Thyroid gland (tissue), 4 donors: ENCODE data around the gene HAP1. TPM values are rescaled to one million over a fixed set of nuclear protein-coding genes. Genes with fewer than 3 reads are reported as not detected.
"Not testable (repeated sequence)": the region's sequence is repeated elsewhere in the genome, so short reads cannot be mapped to it uniquely, and the experiment has no call there.

Source experiments
- DNase-seq, 2 donors: peaks; one replicate each; pipeline ENCODE4 v3.0.0-alpha.2; 2019
- H3K27ac ChIP-seq, 3 donors: fragments of 200-600 bp; sonication (generic); 1 replicate in 2 of 3; 2 replicates in 1 of 3; pipeline ENCODE4 v1.5.1; 2016 to 2019; ENCODE audit warnings: mild to moderate bottlenecking in 1 of 3, moderate library complexity in 1 of 3
- H3K27me3 ChIP-seq: fragments of 200-600 bp; sonication (generic); one replicate; pipeline ENCODE4 v1.5.1; 2019
- H3K36me3 ChIP-seq, 2 donors: fragments of 200-600 bp; sonication (generic); one replicate each; pipeline ENCODE4 v1.5.1; 2016 to 2019
- H3K4me1 ChIP-seq, 2 donors: fragments of 200-600 bp; sonication (generic); one replicate each; pipeline ENCODE4 v1.5.1; 2017 to 2019
- H3K4me3 ChIP-seq, 3 donors: fragments of 200-600 bp; sonication (generic); replicated peaks in 1 of 3; 1 replicate in 2 of 3; 2 replicates in 1 of 3; pipeline ENCODE4 v1.5.1; 2016; ENCODE audit warnings: mild to moderate bottlenecking in 1 of 3
- H3K9me3 ChIP-seq: fragments of 200-600 bp; sonication (generic); one replicate; pipeline ENCODE4 v1.5.1; 2017
- CTCF ChIP-seq, 6 experiments: fragments of 200-600 bp in 3 of 6; fragments of 450-650 bp in 3 of 6; sonication (generic) in 3 of 6; IDR thresholded peaks; one replicate each; pipeline ENCODE4 v1.5.1; 2016 to 2019; ENCODE audit warnings: antibody characterized with exemption in 6 of 6, mild to moderate bottlenecking in 2 of 6, inconsistent platforms in 1 of 6, moderate library complexity in 1 of 6
- POLR2A ChIP-seq, 2 donors: fragments of 450-650 bp; IDR thresholded peaks; one replicate each; pipeline ENCODE4 v1.6.1; 2017; ENCODE audit warnings: antibody characterized with exemption in 2 of 2, mild to moderate bottlenecking in 2 of 2, moderate library complexity in 1 of 2
- WGBS, 2 donors: methylation state at CpG; one replicate each; pipeline ENCODE4 v1.1.5; 2017; 5-methylcytosine and 5-hydroxymethylcytosine counted together
- intact Hi-C: fragments of 100-400 bp; cut with DNase I; formaldehyde crosslinking; loops from one replicate; pipeline ENCODE4 v1.15.1; 2023
- total RNA-seq, 4 donors: library from RNA; depleted of rRNA; stranded (reverse); fragments of >200 nt; gene quantifications; one replicate each; pipeline ENCODE4 v1.2.3, GENCODE V29; 2016

The HAP1 gene
- total RNA-seq, 4 donors from 2014 or later, result 0.94 to 12.7 (median 1.9) TPM

GRCh38 chr17:41702712-41703111 is 31.7 kb downstream of the HAP1 start:
- Histone ChIP-seq H3K4me1 (no peaks in the 10 kb centered on the region), H3K27ac (no peak overlapping the region), H3K9me3 (no peaks in the 10 kb centered on the region), H3K4me3 (no peak overlapping the region), H3K36me3 (no peaks in the 10 kb centered on the region), H3K27me3 (no peaks in the 10 kb centered on the region)
- no peak for DNase-seq
- 84 to 87% methylated on average over 8 of the region's 8 CpGs for WGBS, 2 donors
- TF ChIP-seq POLR2A (IDR thresholded peaks at IDR 0.05) (no peak), CTCF (IDR thresholded peaks at IDR 0.05) (no peak)
- intact Hi-C loops, result no loop called here

GRCh38 chr17:41700843-41701242 is 33.6 kb downstream of the HAP1 start:
- H3K36me3 ChIP-seq, H3K4me3 ChIP-seq, H3K27ac ChIP-seq, DNase-seq, intact Hi-C loops, H3K9me3 ChIP-seq, H3K4me1 ChIP-seq, H3K27me3 ChIP-seq: not testable (repeated sequence)
- 87 to 89% methylated on average over 3 of the region's 3 CpGs for whole genome bisulfite sequencing, 2 donors

GRCh38 chr17:41697122-41697962 is 37.1 kb downstream of the HAP1 start:
- intact Hi-C loops, result no loop called here
- H3K27me3 ChIP-seq, result no peaks in the 10 kb centered on the region
- DNase-seq, result peak; percentile 26 to 45

GRCh38 chr17:41695954-41696757 is 38.3 kb downstream of the HAP1 start:
- H3K27ac ChIP-seq, result peak overlapping the region in 1 of 3 donors; percentile 7
- TF ChIP-seq CTCF (IDR thresholded peaks at IDR 0.05) (peak; percentile 59 to 82 (median 62)), POLR2A (IDR thresholded peaks at IDR 0.05) (no peak)
- no peak overlapping the region for H3K4me3 ChIP-seq
- H3K36me3 ChIP-seq, result peaks cover 27 to 42% of the 10 kb centered on the region in 2 donors
- peaks cover under 1 to 22% of the 10 kb centered on the region in 2 donors for H3K4me1 ChIP-seq
- WGBS, 2 donors, result 53% methylated on average over 11 of the region's 11 CpGs
- no peaks in the 10 kb centered on the region for H3K27me3 ChIP-seq
- peak; percentile 26 to 78 for DNase-seq
- intact Hi-C loops, result no loop called here
- H3K9me3 ChIP-seq, result no peaks in the 10 kb centered on the region

More at GRCh38 chr17:41697122-41697962, 37.1 kb downstream of the HAP1 start:
- Histone ChIP-seq H3K36me3 (peaks cover 15 to 30% of the 10 kb centered on the region in 2 donors), H3K4me1 (peaks cover 0 to 12% of the 10 kb centered on the region in 2 donors), H3K4me3 (no peak overlapping the region), H3K27ac (no peak overlapping the region), H3K9me3 (no peaks in the 10 kb centered on the region)
- WGBS, 2 donors, result 52 to 53% methylated on average over 6 of the region's 6 CpGs
- TF ChIP-seq POLR2A (IDR thresholded peaks at IDR 0.05), result no peak
- no peak for TF ChIP-seq CTCF (IDR thresholded peaks at IDR 0.05)

- Histone ChIP-seq H3K9me3 (no peaks in the 10 kb centered on the region), H3K36me3 (peaks cover 36 to 52% of the 10 kb centered on the region in 2 donors), H3K4me3 (no peak overlapping the region), H3K4me1 (peaks cover 10 to 32% of the 10 kb centered on the region in 2 donors), H3K27me3 (no peaks in the 10 kb centered on the region), H3K27ac (peak overlapping the region in 1 of 3 donors; percentile 7)
- 89 to 90% methylated on average over 7 of the region's 7 CpGs for WGBS, 2 donors
- intact Hi-C loops, result no loop called here
- no peak for TF ChIP-seq POLR2A (IDR thresholded peaks at IDR 0.05)
- no peak for TF ChIP-seq CTCF (IDR thresholded peaks at IDR 0.05)
- DNase-seq, result no peak
Measured at GRCh38 chr17:41695134-41695661, 39.2 kb downstream of the HAP1 start.
